Common myeloid progenitor, CD34-positive (primary cell): ENCODE results near the gene XCR1.

ENCODE experiments used
- CTCF ChIA-PET: fragments of 350-600 bp; sonication (Branson Sonifier 250); formaldehyde crosslinking; loops from one replicate; lab custom pipeline; 2021; ENCODE audit warnings: antibody characterized with exemption; lab: Charles Lee
- POLR2A ChIA-PET: fragments of 350-600 bp; sonication (Branson Sonifier 250); formaldehyde crosslinking; loops from one replicate; lab custom pipeline; 2021; ENCODE audit warnings: antibody characterized with exemption; lab: Charles Lee
- DNase-seq, 3 donors: peaks; one replicate each; pipeline versions ENCODE4 v3.0.0 to v3.0.0-alpha.2; 2013
- H3K27ac ChIP-seq, 2 experiments: 1 replicate in 1 of 2; 2 replicates in 1 of 2; pipeline ENCODE4 v1.7.0; 2013; ENCODE audit warnings: inconsistent platforms in 2 of 2, low read length in 2 of 2, mild to moderate bottlenecking in 2 of 2, low read depth in 1 of 2, moderate library complexity in 1 of 2; ENCODE audit not compliant: severe bottlenecking in 2 of 2, insufficient read depth in 1 of 2, poor library complexity in 1 of 2
- H3K27me3 ChIP-seq, 5 experiments: replicated peaks in 2 of 5; 1 replicate in 3 of 5; 2 replicates in 2 of 5; pipeline versions ENCODE4 v1.6.1 to v1.7.0; 2013; ENCODE audit warnings: low read length in 4 of 5, mild to moderate bottlenecking in 2 of 5, moderate library complexity in 2 of 5, inconsistent platforms in 1 of 5; ENCODE audit not compliant: insufficient read depth in 5 of 5, control insufficient read depth in 4 of 5
- H3K36me3 ChIP-seq, 4 experiments: 1 replicate in 2 of 4; 2 replicates in 2 of 4; pipeline versions ENCODE4 v1.6.1 to v1.7.0; 2013; ENCODE audit warnings: low read length in 3 of 4, control low read depth in 1 of 4, mild to moderate bottlenecking in 1 of 4; ENCODE audit not compliant: control insufficient read depth in 4 of 4, insufficient read depth in 4 of 4
- H3K4me1 ChIP-seq, 4 experiments: 1 replicate in 3 of 4; 2 replicates in 1 of 4; pipeline versions ENCODE4 v1.6.1 to v1.7.1; 2013; ENCODE audit warnings: low read length in 3 of 4, mild to moderate bottlenecking in 3 of 4, control low read depth in 1 of 4, inconsistent platforms in 1 of 4, moderate library complexity in 1 of 4; ENCODE audit not compliant: control insufficient read depth in 4 of 4, insufficient read depth in 4 of 4; ENCODE audit errors: control extremely low read depth in 1 of 4
- H3K4me3 ChIP-seq, 7 experiments: 1 replicate in 4 of 7; 2 replicates in 3 of 7; pipeline versions ENCODE4 v1.5.1 to v1.7.0; 2013; ENCODE audit warnings: mild to moderate bottlenecking in 7 of 7, low read length in 6 of 7, moderate library complexity in 6 of 7, inconsistent platforms in 2 of 7, low read depth in 2 of 7, control low read depth in 1 of 7; ENCODE audit not compliant: insufficient read depth in 4 of 7, control insufficient read depth in 1 of 7; ENCODE audit errors: extremely low read depth in 1 of 7
- H3K9me3 ChIP-seq, 5 experiments: 1 replicate in 4 of 5; 2 replicates in 1 of 5; pipeline versions ENCODE4 v1.6.1 to v1.7.1; 2013; ENCODE audit warnings: low read length in 4 of 5, mild to moderate bottlenecking in 2 of 5, inconsistent platforms in 1 of 5, low read depth in 1 of 5, moderate library complexity in 1 of 5; ENCODE audit not compliant: control insufficient read depth in 4 of 5, insufficient read depth in 2 of 5; ENCODE audit errors: control extremely low read depth in 1 of 5
- WGBS: methylation state at CpG from one replicate; pipeline ENCODE4 v1.1.5; 2013; ENCODE audit not compliant: insufficient coverage; 5-methylcytosine and 5-hydroxymethylcytosine counted together

The XCR1 gene

DNA sequence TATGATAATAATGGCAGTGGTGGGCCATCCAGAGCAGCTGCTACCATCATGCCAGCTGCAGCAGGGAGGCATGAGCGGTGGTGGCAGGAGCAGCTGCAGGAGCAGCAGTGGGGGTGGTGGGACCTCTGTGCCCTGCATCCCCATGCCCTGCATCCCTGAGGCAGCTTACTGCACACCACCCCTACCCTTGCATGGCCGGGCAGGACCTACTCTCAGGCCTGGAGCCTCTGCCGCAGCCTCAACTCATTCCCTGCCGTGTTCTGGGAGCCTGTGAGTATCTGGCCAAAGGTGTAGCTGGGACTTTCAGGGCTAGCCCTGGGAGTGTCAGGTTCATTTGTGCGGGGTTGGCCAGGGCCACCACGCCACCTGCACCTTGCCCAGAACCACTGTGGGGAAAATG lies 3.3 kb upstream of the XCR1 start:
- H3K27me3 ChIP-seq, result no peaks in the 10 kb centered on the region
- H3K4me1 ChIP-seq, result no peaks in the 10 kb centered on the region
- no peak overlapping the region for H3K27ac ChIP-seq
- POLR2A ChIA-PET, result no interaction called here
- 100% methylated on average over 3 of the region's 6 CpGs for WGBS
- H3K4me3 ChIP-seq, result no peak overlapping the region
- CTCF ChIA-PET, result interaction anchor here (1.2 to 1.5 kb wide), 3 partner anchors 11 to 92 kb away, joined by 3 to 4 read pairs (median 4); no protein-coding TSS in a partner anchor
- peaks cover 3 to 28% (median 22%) of the 10 kb centered on the region in 5 experiments for H3K9me3 ChIP-seq
- no peak for DNase-seq
- H3K36me3 ChIP-seq, result no peaks in the 10 kb centered on the region

GRCh38 chr3:46029953-46030543 lies 2.8 kb upstream of the XCR1 start:
- Histone ChIP-seq H3K4me3 (no peak overlapping the region), H3K27me3 (no peaks in the 10 kb centered on the region), H3K9me3 (peaks cover 3 to 28% (median 22%) of the 10 kb centered on the region in 5 experiments), H3K36me3 (no peaks in the 10 kb centered on the region), H3K4me1 (no peaks in the 10 kb centered on the region), H3K27ac (no peak overlapping the region)
- ChIA-PET POLR2A (no interaction called here), CTCF (interaction anchor here (1.2 to 1.5 kb wide), 3 partner anchors 11 to 91 kb away, joined by 3 to 4 read pairs (median 4); no protein-coding TSS in a partner anchor)
- WGBS, result no CpG with 5 or more reads among the region's 1 CpG
- no peak for DNase-seq

GRCh38 chr3:46027736-46028397 lies 584 bp upstream of the XCR1 start:
- no peaks in the 10 kb centered on the region for H3K4me1 ChIP-seq
- H3K36me3 ChIP-seq, result no peaks in the 10 kb centered on the region
- peaks cover 3 to 28% (median 22%) of the 10 kb centered on the region in 5 experiments for H3K9me3 ChIP-seq
- no peak overlapping the region for H3K4me3 ChIP-seq
- H3K27me3 ChIP-seq, result no peaks in the 10 kb centered on the region
- WGBS, result 99% methylated on average over 5 of the region's 6 CpGs
- CTCF ChIA-PET, result interaction anchor here (1.0 to 1.2 kb wide), 3 partner anchors 9 to 18 kb away, joined by 3 to 5 read pairs (median 3); no protein-coding TSS in a partner anchor
- no peak overlapping the region for H3K27ac ChIP-seq
- DNase-seq, result peak in 1 of 3 donors; percentile 11
- POLR2A ChIA-PET, result no interaction called here

- POLR2A ChIA-PET, result no interaction called here
- H3K4me3 ChIP-seq, result no peak overlapping the region
- no peaks in the 10 kb centered on the region for H3K4me1 ChIP-seq
- no peak for DNase-seq
- CTCF ChIA-PET, result no interaction called here
- no peaks in the 10 kb centered on the region for H3K27me3 ChIP-seq
- H3K9me3 ChIP-seq, result peaks cover 3 to 15% (median 9%) of the 10 kb centered on the region in 5 experiments
- no CpG with 5 or more reads among the region's 1 CpG for WGBS
- no peaks in the 10 kb centered on the region for H3K36me3 ChIP-seq
- no peak overlapping the region for H3K27ac ChIP-seq
Observed at GRCh38 chr3:46025139-46025538, 2.1 kb downstream of the XCR1 start.

DNA sequence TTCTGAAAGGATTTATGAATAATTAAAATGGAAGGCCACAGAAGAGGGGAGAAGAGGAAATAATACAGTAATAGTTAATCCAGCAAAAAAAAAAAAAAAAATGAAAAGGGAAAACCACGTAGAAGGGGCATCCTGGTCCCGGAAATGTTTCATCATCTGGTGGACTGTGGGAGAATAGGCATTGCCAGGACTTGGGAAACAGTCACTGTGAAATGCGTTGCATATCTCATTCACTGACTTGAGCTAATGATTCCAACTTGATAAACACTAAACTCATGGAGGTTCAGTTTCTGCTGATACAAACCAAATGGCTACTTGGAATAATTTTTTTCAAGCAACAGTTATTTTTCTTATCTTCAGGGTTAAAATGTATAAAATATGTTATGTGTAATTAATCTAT lies 3.2 kb downstream of the XCR1 start:
- H3K27me3 ChIP-seq, result no peaks in the 10 kb centered on the region
- H3K27ac ChIP-seq, result no peak overlapping the region
- H3K4me1 ChIP-seq, result no peaks in the 10 kb centered on the region
- H3K9me3 ChIP-seq, result peaks cover 3 to 14% (median 9%) of the 10 kb centered on the region in 5 experiments
- DNase-seq, result no peak
- no peak overlapping the region for H3K4me3 ChIP-seq
- WGBS, result no CpG with 5 or more reads among the region's 3 CpGs
- no peaks in the 10 kb centered on the region for H3K36me3 ChIP-seq
- POLR2A ChIA-PET, result no interaction called here
- CTCF ChIA-PET, result interaction anchor here (0.7 to 1.4 kb wide), 2 partner anchors 40 to 101 kb away, joined by 3 read pairs; no protein-coding TSS in a partner anchor

- no peak for DNase-seq
- ChIA-PET CTCF (interaction anchor here (0.7 to 1.4 kb wide), 2 partner anchors 39 to 100 kb away, joined by 3 read pairs; no protein-coding TSS in a partner anchor), POLR2A (no interaction called here)
- WGBS, result 94% methylated on average over 29 of the region's 34 CpGs
- Histone ChIP-seq H3K4me3 (no peak overlapping the region), H3K27me3 (no peaks in the 10 kb centered on the region), H3K27ac (no peak overlapping the region), H3K9me3 (peaks cover 3 to 13% (median 9%) of the 10 kb centered on the region in 5 experiments), H3K36me3 (no peaks in the 10 kb centered on the region), H3K4me1 (no peaks in the 10 kb centered on the region)
Observed at GRCh38 chr3:46022909-46023785, 4.1 kb downstream of the XCR1 start.
